Activated effector memory CD4-positive, alpha-beta T cell treated with anti-CD3 and anti-CD28 coated beads, Interleukin-2, amount 50 U/mL, for 16 hours (primary cell): ENCODE results near the gene MAPK14.

ENCODE experiments used
- DNase-seq: peaks from one replicate; pipeline ENCODE4 v3.0.0-alpha.2; 2020

MAPK14 gene

GRCh38 chr6:36038120-36038876 is 10.7 kb downstream of the MAPK14 start:
- DNase-seq: no peak

- DNase-seq: no peak
Measured at GRCh38 chr6:36039112-36039511, 11.5 kb downstream of the MAPK14 start.

GRCh38 chr6:36040958-36041357 is 13.3 kb downstream of the MAPK14 start:
- DNase-seq: no peak

- no peak for DNase-seq
Measured at GRCh38 chr6:36042618-36043260, 15.1 kb downstream of the MAPK14 start.

- no peak for DNase-seq
Measured at GRCh38 chr6:36049582-36049981, 22.0 kb downstream of the MAPK14 start.

GRCh38 chr6:36050305-36050704 is 22.7 kb downstream of the MAPK14 start:
- no peak for DNase-seq

GRCh38 chr6:36050947-36051710 is 23.5 kb downstream of the MAPK14 start:
- DNase-seq: no peak

GRCh38 chr6:36052097-36052496 is 24.5 kb downstream of the MAPK14 start:
- no peak for DNase-seq

- no peak for DNase-seq
Measured at GRCh38 chr6:36053878-36054277, 26.3 kb downstream of the MAPK14 start.

- DNase-seq: no peak
Measured at GRCh38 chr6:36054415-36054814, 26.8 kb downstream of the MAPK14 start.

GRCh38 chr6:36054956-36055355 is 27.3 kb downstream of the MAPK14 start:
- DNase-seq: no peak

GRCh38 chr6:36056178-36056577 is 28.6 kb downstream of the MAPK14 start:
- no peak for DNase-seq

GRCh38 chr6:36061236-36061635 is 33.6 kb downstream of the MAPK14 start:
- DNase-seq: no peak

GRCh38 chr6:36062247-36062646 is 34.6 kb downstream of the MAPK14 start:
- no peak for DNase-seq

GRCh38 chr6:36063318-36064060 is 35.9 kb downstream of the MAPK14 start:
- no peak for DNase-seq

- no peak for DNase-seq
Measured at GRCh38 chr6:36064770-36065396, 37.3 kb downstream of the MAPK14 start.

- no peak for DNase-seq
Measured at GRCh38 chr6:36065916-36066315, 38.3 kb downstream of the MAPK14 start.

GRCh38 chr6:36066817-36067216 is 39.2 kb downstream of the MAPK14 start:
- DNase-seq: no peak

- DNase-seq: no peak
Measured at GRCh38 chr6:36067374-36068011, 39.9 kb downstream of the MAPK14 start.

GRCh38 chr6:36068012-36068392 is 40.4 kb downstream of the MAPK14 start:
- no peak for DNase-seq

GRCh38 chr6:36068586-36068985 is 41.0 kb downstream of the MAPK14 start:
- no peak for DNase-seq

- DNase-seq: no peak
Measured at GRCh38 chr6:36069573-36069972, 42.0 kb downstream of the MAPK14 start.
